ENCODE results near the gene SHISAL2A.

Gene SHISAL2A

GRCh38 chr1:52662645-52663313 is 29.8 kb downstream of the SHISAL2A start:
- DNase-seq: peak; percentile 24

DNA sequence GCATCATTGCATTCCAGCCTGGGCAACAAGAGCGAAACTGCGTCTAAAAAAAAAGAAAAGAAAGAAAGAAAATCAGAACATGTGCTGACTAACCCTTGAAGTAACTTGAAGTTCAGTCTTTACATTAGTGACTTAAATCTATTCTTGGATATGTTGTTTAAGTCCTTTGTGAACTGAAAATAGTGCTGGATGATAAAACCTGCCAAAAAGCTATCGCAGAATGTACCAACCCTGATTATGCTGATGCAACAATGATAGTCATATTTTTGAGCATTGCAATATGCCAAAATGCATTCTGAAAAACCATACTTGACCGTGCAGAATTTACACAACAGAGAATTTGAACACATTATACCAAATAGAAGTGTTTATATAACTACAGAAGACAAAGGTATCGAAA is 30.7 kb downstream of the SHISAL2A start:
- no peak for DNase-seq

DNA sequence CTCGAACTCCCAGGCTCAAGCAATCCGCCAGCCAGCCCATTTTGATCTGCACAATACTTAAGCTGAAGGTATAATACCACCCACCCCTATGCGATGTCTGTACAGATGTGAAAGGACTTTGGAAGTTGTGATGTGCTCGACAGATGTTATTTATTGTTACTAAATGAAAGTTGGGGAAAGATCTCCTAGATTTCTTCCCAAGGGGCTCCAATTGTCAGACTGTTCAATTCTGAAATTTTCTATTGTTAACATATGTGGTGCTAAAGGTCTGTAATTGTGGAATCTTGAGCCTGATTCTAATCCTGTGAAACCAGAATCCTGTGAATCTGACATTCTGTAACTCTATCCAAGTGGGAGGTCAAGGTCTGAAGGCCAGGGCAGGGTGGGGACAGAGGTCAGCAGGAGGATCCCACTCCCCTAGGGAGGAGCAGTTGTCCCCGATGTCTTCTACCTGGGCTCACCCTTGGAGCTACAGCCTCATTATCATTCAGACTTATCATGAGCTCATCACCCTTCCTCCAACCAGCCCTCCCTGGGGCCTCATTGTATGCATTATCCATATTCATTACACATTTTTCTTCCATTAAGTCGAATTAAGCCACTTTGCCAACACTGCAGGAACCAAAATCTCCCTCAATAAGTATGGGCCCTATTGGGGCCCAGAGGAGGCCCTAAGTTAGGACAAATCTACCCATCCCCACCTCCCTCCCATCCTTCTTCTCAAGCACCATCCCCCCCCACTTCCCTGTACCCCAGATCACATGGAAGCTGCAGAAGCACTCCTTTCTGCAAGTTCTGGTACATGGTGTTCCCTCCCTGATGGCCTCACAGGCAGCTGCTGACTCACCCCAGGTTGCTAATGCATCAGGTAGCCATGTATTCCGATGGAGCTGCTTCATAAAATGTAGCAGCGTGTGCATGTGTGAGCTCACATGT is 32.3 kb downstream of the SHISAL2A start:
- no peak for DNase-seq

- no peak for DNase-seq
Observed at GRCh38 chr1:52667290-52667689, 34.3 kb downstream of the SHISAL2A start.

GRCh38 chr1:52667984-52668383 is 35.0 kb downstream of the SHISAL2A start:
- DNase-seq: no peak

DNA sequence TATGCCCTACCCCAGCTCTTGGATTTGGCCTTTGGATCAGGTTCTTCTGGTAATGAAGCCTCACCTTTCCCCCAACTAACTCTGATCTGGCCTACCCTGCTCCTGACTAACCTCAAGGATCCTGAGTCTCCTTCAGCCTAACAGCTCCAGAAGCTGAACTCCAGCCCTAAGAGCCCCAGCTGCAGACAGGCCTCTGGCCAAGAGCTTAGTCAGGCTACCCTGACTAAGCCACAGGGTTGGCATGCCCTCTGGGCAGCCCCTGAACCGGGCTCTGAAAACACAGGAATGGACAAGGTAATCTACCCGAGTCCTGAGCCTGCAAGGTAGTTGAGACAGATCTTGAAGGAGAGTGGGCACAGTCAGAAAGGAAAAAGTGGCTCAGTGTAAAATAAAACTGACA is 35.7 kb downstream of the SHISAL2A start:
- no peak for DNase-seq

DNA sequence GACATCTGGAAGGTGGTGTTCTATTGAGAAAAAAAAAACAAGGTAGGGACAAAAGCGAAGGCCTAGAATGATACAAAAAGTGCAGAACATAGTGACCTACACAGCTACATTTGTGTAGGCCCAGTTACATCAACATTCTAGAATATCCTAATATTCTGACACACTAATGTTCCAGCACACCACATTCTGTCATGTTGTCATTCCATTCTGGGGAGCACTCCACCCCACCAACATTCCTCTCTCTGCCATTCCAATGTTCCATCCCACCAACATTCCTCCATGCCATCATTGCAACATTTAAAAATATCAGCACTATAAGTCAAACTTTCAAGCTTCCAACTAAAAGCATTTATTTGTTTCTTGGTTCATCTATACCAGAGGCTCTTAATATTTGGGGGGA is 36.7 kb downstream of the SHISAL2A start:
- DNase-seq: no peak

DNA sequence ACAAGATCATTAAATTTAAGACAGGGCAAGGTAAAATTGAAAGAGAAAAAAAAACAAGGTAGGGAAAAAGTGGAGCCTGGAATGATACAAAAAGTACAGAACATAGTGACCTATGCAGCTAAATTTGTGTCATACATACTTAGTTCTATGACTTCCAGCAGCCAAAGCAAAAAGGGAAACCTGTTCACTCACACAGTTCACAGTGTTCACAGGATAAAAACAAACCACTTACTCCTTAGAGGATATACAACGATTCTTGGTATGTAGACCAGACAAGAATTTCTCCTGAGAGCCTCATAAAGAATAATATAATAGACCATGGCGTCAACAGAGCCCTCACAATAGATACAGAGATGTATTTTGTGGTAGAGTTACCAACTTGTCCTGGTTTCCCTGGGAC is 37.6 kb downstream of the SHISAL2A start:
- DNase-seq: no peak

DNA sequence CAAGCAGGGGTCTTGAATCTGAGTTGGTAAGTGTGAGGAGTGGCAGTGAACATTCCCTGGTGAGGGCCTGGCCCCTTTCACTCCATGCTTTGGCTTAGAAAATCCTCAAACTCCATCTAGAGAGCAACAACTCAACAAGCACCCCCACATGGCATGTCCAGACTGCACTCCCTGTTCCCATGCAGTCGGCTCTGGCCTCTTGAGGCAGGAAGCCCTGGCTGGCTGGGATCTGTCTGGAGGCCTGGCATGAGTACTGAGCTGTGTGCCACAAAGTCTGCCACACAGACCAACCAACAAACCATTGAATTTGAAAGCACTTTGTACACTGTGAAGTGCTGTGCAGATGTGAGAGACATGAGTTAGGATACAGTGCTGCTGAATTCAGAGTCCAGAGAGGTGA is 40.0 kb downstream of the SHISAL2A start:
- DNase-seq: no peak

- no peak for DNase-seq
Observed at GRCh38 chr1:52673513-52673912, 40.5 kb downstream of the SHISAL2A start.

- no peak for DNase-seq
Observed at GRCh38 chr1:52674497-52675384, 41.8 kb downstream of the SHISAL2A start.

DNA sequence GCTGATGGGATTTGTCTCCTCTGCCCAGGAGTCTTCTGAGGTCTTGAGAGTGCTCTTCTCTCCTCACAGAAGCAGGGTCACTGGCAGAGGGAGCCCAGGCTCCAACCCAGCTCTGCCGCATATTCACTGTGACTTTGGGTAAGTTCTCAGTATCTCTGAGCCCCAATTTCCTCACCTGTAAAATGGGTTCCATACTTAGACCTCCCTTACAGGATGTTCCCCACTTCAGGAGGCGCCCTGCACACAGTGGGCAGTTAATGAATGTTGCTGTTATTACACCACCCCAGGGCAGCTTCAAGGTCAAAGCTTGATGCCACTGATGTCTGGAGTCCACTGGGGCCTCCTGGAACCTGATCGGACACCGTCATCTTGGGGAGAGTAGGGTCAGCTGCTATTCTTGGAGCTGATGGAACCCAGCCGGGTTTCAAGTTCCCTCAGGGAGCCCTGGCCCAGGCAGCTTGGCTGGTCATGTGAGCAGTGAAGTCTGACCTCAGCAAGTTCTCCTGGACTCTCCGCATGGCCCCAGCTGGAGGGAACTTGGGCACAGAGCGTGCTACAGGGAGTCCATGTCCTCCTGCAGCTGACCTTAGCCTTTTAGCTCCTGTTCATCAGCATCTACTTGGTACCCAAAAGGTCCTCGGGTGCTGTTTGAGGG is 43.4 kb downstream of the SHISAL2A start:
- no peak for DNase-seq

GRCh38 chr1:52677076-52677806 is 44.3 kb downstream of the SHISAL2A start:
- no peak for DNase-seq

- DNase-seq: no peak
Observed at GRCh38 chr1:52679048-52679447, 46.1 kb downstream of the SHISAL2A start.

- no peak for DNase-seq
Observed at GRCh38 chr1:52679498-52679897, 46.5 kb downstream of the SHISAL2A start.

DNA sequence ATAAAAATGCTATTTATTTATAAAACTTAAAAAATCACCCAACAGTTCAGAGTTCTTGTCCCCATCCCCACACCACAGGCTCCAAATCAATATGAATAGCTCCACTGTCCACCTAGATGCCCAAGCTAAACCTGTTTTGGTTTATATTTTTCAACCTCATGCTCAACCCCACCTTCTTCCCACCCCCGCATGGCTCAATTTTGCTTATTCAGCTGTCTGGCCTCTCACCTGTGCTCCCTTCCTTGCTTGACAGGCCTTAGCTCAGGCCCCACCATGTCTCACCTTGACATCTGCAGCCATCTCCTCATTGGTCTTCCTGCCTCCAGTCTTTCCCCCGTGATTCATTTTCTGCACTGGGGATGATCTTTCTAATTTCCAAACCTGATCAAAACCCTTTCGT is 47.4 kb downstream of the SHISAL2A start:
- no peak for DNase-seq

DNA sequence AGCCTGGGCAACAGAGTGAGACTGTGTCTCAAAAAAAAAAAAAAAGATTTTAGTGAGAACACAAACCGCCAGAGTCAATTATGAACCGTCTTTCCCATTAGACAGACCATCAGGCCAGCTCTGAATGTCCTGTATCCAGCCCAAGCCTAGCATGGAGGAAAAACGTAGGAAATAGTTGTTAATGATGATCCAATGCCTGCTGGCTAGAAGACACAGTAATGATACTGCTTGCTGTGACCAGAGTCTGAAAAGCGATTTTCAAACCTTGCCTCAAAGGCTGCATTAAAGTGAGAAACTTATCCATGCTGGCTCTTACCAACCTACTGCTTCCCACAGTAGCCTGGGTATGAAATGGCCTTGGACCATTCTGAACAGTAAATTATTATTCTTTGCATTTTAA is 48.2 kb downstream of the SHISAL2A start:
- no peak for DNase-seq

DNA sequence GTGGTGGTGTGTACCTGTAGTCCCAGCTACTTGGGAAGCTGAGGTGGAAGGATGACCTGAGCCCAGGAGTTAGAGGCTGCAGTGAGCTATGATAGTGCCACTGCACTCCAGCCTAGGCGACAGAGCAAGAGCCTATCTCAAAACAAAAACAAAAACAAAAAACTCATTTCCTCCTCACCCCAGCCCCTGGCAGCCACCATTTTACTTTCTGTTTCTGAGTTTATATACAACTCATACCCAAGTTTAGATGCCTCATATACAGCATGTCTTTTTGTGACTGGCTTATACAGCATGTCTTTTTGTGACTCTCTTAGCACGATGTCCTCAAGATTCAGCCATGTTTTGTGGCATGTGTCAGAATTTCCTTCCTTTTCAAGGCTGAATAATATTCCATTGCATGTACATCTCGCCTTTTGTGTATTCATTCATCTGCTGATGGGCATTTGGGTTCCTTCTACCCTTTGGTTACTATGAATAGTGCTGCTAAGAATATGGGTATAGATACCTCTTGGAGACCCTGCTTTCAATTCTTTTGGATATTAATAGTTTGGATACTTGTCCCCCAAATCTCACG is 50.5 kb downstream of the SHISAL2A start:
- no peak for DNase-seq

GRCh38 chr1:52684545-52684944 is 51.6 kb downstream of the SHISAL2A start:
- no peak for DNase-seq

DNA sequence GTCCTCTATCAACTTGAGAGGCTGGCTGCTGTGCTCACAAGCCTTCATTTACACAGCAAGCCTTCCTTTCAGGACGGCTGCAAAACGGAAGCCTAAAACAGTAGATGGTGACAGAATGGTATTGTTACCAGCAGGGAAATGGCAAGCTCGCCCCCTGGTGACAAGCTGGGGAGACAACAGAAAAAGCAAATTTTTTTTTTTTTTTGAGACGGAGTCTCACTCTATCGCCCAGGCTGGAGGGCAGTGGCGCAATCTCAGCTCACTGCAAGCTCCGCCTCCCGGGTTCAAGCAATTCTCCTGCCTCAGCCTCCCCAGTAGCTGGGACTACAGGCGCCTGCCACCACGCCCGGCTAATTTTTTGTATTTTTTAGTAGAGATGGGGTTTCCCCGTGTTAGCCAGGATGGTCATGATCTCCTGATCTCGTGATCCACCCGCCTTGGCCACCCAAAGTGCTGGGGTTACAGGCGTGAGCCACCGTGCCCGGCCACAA is 53.3 kb downstream of the SHISAL2A start:
- peak; percentile 67 for DNase-seq

GRCh38 chr1:52686830-52687229 is 53.9 kb downstream of the SHISAL2A start:
- DNase-seq: no peak
